ENCODE measurements around the gene HTR3A. TPM values are rescaled to one million over a fixed set of nuclear protein-coding genes. Genes with fewer than 3 reads are reported as not detected.

HTR3A gene
- not detected in 2 replicates for total RNA-seq

GRCh38 chr11:113974741-113975470 is at the start of gene HTR3A:
TSS of gene HTR3A (plus strand) at chr11:113975108. CDS start at chr11:113975326, 218 bp downstream.

Other genes starting within 250 kb of the HTR3A start
- gene ZW10, start 201.4 kb upstream of the HTR3A start, total RNA-seq: 17.2 and 18.3 TPM in 2 replicates
- not detected in 2 replicates for gene CLDN25, start 195.3 kb upstream of the HTR3A start, total RNA-seq
- 21.5 and 22.1 TPM in 2 replicates for gene USP28, start 99.5 kb upstream of the HTR3A start, total RNA-seq
- gene HTR3B, start 70.3 kb upstream of the HTR3A start, total RNA-seq: not detected in 2 replicates
- gene ZBTB16, start 84.6 kb downstream of the HTR3A start, total RNA-seq: 12.3 and 13.6 TPM in 2 replicates